Natural killer cell (primary cell): ENCODE data around the gene FAM3B. TPM values are rescaled to one million over a fixed set of nuclear protein-coding genes. Genes with fewer than 3 reads are reported as not detected.

Experiments
- ATAC-seq, 3 donors: fragments of 150-1000 bp in 2 of 3; fragments of 200-7000 bp in 1 of 3; cut with Tn5 transposase; 1 replicate in 1 of 3; 2 replicates in 2 of 3; pipeline ENCODE4 v1.10.0; 2021; ENCODE audit warnings: mild to moderate bottlenecking in 2 of 3, moderate library complexity in 2 of 3
- DNase-seq, 2 donors: peaks; one replicate each; pipeline versions ENCODE4 v3.0.0 to v3.0.0-alpha.2; 2013 to 2021; ENCODE audit warnings: mixed read lengths in 1 of 2
- H3K27ac ChIP-seq: one replicate; pipeline ENCODE4 v1.5.1; 2013; ENCODE audit warnings: mild to moderate bottlenecking, low read length
- H3K27me3 ChIP-seq: one replicate; pipeline ENCODE4 v1.6.1; 2013; ENCODE audit warnings: low read length; ENCODE audit not compliant: control insufficient read depth, insufficient read depth
- H3K36me3 ChIP-seq: one replicate; pipeline ENCODE4 v1.6.1; 2013; ENCODE audit warnings: low read length; ENCODE audit not compliant: control insufficient read depth, insufficient read depth
- H3K4me1 ChIP-seq: one replicate; pipeline ENCODE4 v1.6.1; 2013; ENCODE audit warnings: low read length; ENCODE audit not compliant: control insufficient read depth, insufficient read depth
- H3K4me3 ChIP-seq: one replicate; pipeline ENCODE4 v1.5.1; 2013; ENCODE audit warnings: low read length
- H3K9me3 ChIP-seq: one replicate; pipeline ENCODE4 v1.6.1; 2013; ENCODE audit warnings: low read length; ENCODE audit not compliant: control insufficient read depth, insufficient read depth
- H3K27ac Mint-ChIP-seq, 2 donors: one replicate each; pipeline ENCODE4 v1.8.0; 2022; ENCODE audit warnings: mild to moderate bottlenecking in 2 of 2, mixed read lengths in 2 of 2, moderate library complexity in 1 of 2
- H3K27me3 Mint-ChIP-seq, 2 donors: one replicate each; pipeline ENCODE4 v1.8.0; 2022; ENCODE audit warnings: low read depth in 2 of 2, mixed read lengths in 2 of 2
- H3K36me3 Mint-ChIP-seq: one replicate; pipeline ENCODE4 v1.8.0; 2022; ENCODE audit warnings: mixed read lengths
- H3K4me1 Mint-ChIP-seq, 2 donors: one replicate each; pipeline ENCODE4 v1.8.0; 2022; ENCODE audit warnings: mixed read lengths in 2 of 2
- H3K4me3 Mint-ChIP-seq: one replicate; pipeline ENCODE4 v1.8.0; 2022; ENCODE audit warnings: mild to moderate bottlenecking, moderate library complexity, mixed read lengths
- H3K9me3 Mint-ChIP-seq, 2 donors: one replicate each; pipeline ENCODE4 v1.8.0; 2022; ENCODE audit warnings: mixed read lengths in 2 of 2
- WGBS: methylation state at CpG from one replicate; pipeline ENCODE4 v1.1.7; 2013; ENCODE audit warnings: missing lambda C conversion rate; ENCODE audit not compliant: insufficient coverage; 5-methylcytosine and 5-hydroxymethylcytosine counted together
- intact Hi-C: fragments of 100-400 bp; cut with micrococcal nuclease; formaldehyde crosslinking; loops from one replicate; pipeline ENCODE4 v1.14.2; 2022
- total RNA-seq, 4 donors: library from RNA; stranded (reverse); fragments of 120-200 nt in 1 of 4; gene quantifications; one replicate each; pipeline versions ENCODE4 v1.2.3 to v1.2.4, GENCODE V29; 2013 to 2022
- TF ChIP-seq, protein P1 (sequence below): fragments of 200-600 bp; IDR thresholded peaks from one replicate; pipeline ENCODE4 v1.8.0; 2022; ENCODE audit warnings: antibody characterized with exemption

FAM3B gene
- total RNA-seq, 3 donors from 2014 or later (not counting 1 experiment from before 2014, with no cell fraction given): 0.48 TPM; not detected in 2

DNA sequence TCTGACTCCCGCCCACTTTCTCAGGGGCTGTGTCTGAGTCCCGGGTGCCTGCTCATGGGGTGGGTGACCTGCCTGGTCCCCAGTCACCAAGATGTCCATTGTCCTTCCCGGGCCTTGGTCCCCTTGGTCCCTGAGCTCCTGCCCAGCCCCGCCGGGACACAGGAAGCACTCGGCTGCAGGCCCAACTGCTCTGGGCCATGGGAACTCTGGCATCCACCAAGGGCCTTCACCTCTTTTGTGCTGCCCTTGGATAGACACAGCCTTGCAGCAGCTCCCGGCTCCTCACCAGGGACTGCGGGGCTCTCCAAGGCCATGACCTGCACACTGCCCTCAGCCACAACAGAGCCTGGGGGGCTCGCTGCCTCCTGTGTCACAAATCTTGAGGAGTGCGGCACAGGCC is 87.4 kb downstream of the FAM3B start:
- no peaks in the 10 kb centered on the region for H3K27me3 Mint-ChIP-seq
- 94% methylated on average over 10 of the region's 10 CpGs for WGBS
- no peak overlapping the region for H3K4me3 ChIP-seq
- intact Hi-C loops: no loop called here
- H3K9me3 Mint-ChIP-seq: no peaks in the 10 kb centered on the region
- H3K27ac ChIP-seq: no peak overlapping the region
- DNase-seq (no peak), ATAC-seq (no peak)
- TF ChIP-seq, protein P1, sequence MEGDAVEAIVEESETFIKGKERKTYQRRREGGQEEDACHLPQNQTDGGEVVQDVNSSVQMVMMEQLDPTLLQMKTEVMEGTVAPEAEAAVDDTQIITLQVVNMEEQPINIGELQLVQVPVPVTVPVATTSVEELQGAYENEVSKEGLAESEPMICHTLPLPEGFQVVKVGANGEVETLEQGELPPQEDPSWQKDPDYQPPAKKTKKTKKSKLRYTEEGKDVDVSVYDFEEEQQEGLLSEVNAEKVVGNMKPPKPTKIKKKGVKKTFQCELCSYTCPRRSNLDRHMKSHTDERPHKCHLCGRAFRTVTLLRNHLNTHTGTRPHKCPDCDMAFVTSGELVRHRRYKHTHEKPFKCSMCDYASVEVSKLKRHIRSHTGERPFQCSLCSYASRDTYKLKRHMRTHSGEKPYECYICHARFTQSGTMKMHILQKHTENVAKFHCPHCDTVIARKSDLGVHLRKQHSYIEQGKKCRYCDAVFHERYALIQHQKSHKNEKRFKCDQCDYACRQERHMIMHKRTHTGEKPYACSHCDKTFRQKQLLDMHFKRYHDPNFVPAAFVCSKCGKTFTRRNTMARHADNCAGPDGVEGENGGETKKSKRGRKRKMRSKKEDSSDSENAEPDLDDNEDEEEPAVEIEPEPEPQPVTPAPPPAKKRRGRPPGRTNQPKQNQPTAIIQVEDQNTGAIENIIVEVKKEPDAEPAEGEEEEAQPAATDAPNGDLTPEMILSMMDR: no peak
- no peaks in the 10 kb centered on the region for H3K4me1 Mint-ChIP-seq
- peaks cover 34% of the 10 kb centered on the region for H3K36me3 Mint-ChIP-seq
- H3K4me3 Mint-ChIP-seq: no peak overlapping the region
- H3K27ac Mint-ChIP-seq: no peak overlapping the region
- no peaks in the 10 kb centered on the region for H3K27me3 ChIP-seq
- no peaks in the 10 kb centered on the region for H3K9me3 ChIP-seq
- H3K36me3 ChIP-seq: peaks cover 43% of the 10 kb centered on the region
- H3K4me1 ChIP-seq: no peaks in the 10 kb centered on the region

DNA sequence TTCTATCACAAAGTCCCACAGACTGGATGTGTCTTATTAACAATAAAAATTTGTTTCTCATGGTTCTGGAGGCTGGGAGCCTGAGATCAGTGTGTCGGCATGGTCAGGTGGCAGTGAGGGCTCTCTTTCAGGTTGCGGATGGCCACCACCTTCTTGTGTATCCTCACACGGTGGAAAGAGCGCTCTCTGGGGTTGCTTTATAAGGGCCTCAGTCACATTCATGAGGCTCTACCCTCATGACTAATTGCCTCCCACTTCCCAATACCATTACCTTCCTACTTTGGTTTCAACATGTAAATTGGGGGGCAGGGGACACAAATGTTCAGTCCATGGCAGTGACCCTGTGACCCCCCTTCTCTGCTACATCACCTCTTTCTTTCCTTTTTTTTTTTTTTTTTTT is 88.7 kb downstream of the FAM3B start:
- no peaks in the 10 kb centered on the region for H3K9me3 Mint-ChIP-seq
- DNase-seq: no peak
- ATAC-seq: no peak
- H3K4me1 Mint-ChIP-seq: no peaks in the 10 kb centered on the region
- peaks cover 39% of the 10 kb centered on the region for H3K36me3 Mint-ChIP-seq
- no peak overlapping the region for H3K4me3 ChIP-seq
- intact Hi-C loops: no loop called here
- 100% methylated on average over 4 of the region's 4 CpGs for WGBS
- no peaks in the 10 kb centered on the region for H3K4me1 ChIP-seq
- peaks cover 36% of the 10 kb centered on the region for H3K36me3 ChIP-seq
- H3K27ac ChIP-seq: no peak overlapping the region
- no peak overlapping the region for H3K27ac Mint-ChIP-seq
- H3K27me3 Mint-ChIP-seq: no peaks in the 10 kb centered on the region
- no peaks in the 10 kb centered on the region for H3K27me3 ChIP-seq
- H3K4me3 Mint-ChIP-seq: no peak overlapping the region
- no peaks in the 10 kb centered on the region for H3K9me3 ChIP-seq
- TF ChIP-seq, protein P1: no peak

DNA sequence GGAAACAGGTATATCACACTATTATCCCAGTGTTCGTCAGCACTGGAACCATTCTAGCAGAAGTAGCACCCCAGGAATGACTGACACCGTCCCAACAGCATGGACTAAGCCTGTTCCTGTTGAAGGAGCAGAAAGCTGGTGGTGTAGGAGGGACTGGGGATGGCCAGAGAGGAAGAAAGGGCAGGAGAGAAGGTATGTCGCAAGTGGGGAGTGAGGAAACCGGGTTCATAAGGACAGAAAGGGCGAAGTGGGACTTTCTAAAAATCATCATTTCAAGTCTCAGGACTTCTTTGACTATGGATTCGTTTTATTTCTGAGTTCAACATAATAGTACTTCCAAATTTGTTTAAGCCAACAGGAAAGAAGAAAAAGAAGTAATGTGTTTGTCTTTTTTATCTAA is 89.7 kb downstream of the FAM3B start:
- ATAC-seq: no peak
- 94% methylated on average over 5 of the region's 6 CpGs for WGBS

More for the DNA sequence above, 89.7 kb downstream of the FAM3B start:
- Mint-ChIP-seq H3K4me1 (no peaks in the 10 kb centered on the region), H3K9me3 (no peaks in the 10 kb centered on the region), H3K4me3 (no peak overlapping the region), H3K27ac (no peak overlapping the region), H3K27me3 (peaks cover 0 to 2% of the 10 kb centered on the region in 2 donors), H3K36me3 (peaks cover 29% of the 10 kb centered on the region)
- Histone ChIP-seq H3K36me3 (peaks cover 36% of the 10 kb centered on the region), H3K4me3 (no peak overlapping the region), H3K4me1 (no peaks in the 10 kb centered on the region), H3K9me3 (no peaks in the 10 kb centered on the region), H3K27ac (no peak overlapping the region), H3K27me3 (no peaks in the 10 kb centered on the region)
- intact Hi-C loops: no loop called here
- TF ChIP-seq, protein P1: no peak
- DNase-seq: no peak

Other genes with a start within 250 kb of the FAM3B start
- 10 to 100 TPM in 1 of 3 donors, under 1 TPM in 2; 0.12 to 10.3 (median 0.29) TPM for gene BACE2, start 148.6 kb upstream of the FAM3B start, total RNA-seq
- gene MX2, start 45.2 kb downstream of the FAM3B start, total RNA-seq: 10 to 100 TPM; 37.9 to 73.9 (median 42.6) TPM
- 10 to 100 TPM; 22.7 to 67.0 (median 60.6) TPM for gene MX1, start 109.4 kb downstream of the FAM3B start, total RNA-seq
- gene TMPRSS2, start 191.4 kb downstream of the FAM3B start, total RNA-seq: not detected